HepG2 (cell line): ENCODE data around the gene GJB1. TPM values are rescaled to one million over a fixed set of nuclear protein-coding genes. Genes with fewer than 3 reads are reported as not detected.

Experiments
- ASH2L ChIP-seq: fragments of 300-600, 200-600 bp; sonication (generic); IDR thresholded peaks from 2 replicates; pipeline ENCODE4 v1.7.0; 2017; ENCODE audit warnings: low read depth, mild to moderate bottlenecking, moderate library complexity, mixed read lengths, low read length; ENCODE audit not compliant: insufficient read length
- ETV5 ChIP-seq: IDR thresholded peaks from 2 replicates; pipeline ENCODE4 v1.6.1; 2018; ENCODE audit warnings: missing biosample characterization, missing genetic modification reagents, inconsistent platforms, borderline replicate concordance
- FOXJ3 ChIP-seq: sonication (generic); formaldehyde crosslinking; IDR thresholded peaks from 2 replicates; pipeline ENCODE4 v1.4.0; 2020; ENCODE audit warnings: missing genetic modification reagents, mild to moderate bottlenecking, borderline replicate concordance
- FOXO1 ChIP-seq: sonication (generic); formaldehyde crosslinking; IDR thresholded peaks from 2 replicates; pipeline ENCODE4 v1.4.0; 2020; ENCODE audit warnings: missing genetic modification reagents
- GFI1 ChIP-seq: sonication (generic); formaldehyde crosslinking; IDR thresholded peaks from 2 replicates; pipeline ENCODE4 v1.5.0; 2020; ENCODE audit warnings: missing genetic modification reagents, mild to moderate bottlenecking, borderline replicate concordance
- HNRNPK ChIP-seq: fragments of 200-400 bp; formaldehyde crosslinking; IDR thresholded peaks from 2 replicates; pipeline ENCODE4 v1.6.1; 2018; ENCODE audit warnings: low read length, low read depth, moderate library complexity, mild to moderate bottlenecking; ENCODE audit not compliant: poor library complexity, severe bottlenecking
- NCOR1 ChIP-seq: fragments of 200-600 bp; sonication (generic); IDR thresholded peaks from 2 replicates; pipeline ENCODE4 v1.7.0; 2017; ENCODE audit warnings: antibody characterized with exemption, low read length, borderline replicate concordance
- NR2F1 ChIP-seq, 2 experiments: fragments of 450-650 bp in 1 of 2; formaldehyde crosslinking in 1 of 2; IDR thresholded peaks; 2 replicates each; pipeline versions ENCODE4 v1.5.0 to v1.6.1; 2016 to 2020; ENCODE audit warnings: mild to moderate bottlenecking in 1 of 2, missing compliant biosample characterization in 1 of 2, missing genetic modification reagents in 1 of 2, moderate library complexity in 1 of 2
- POLR2A ChIP-seq, 2 experiments: IDR thresholded peaks; 2 replicates each; pipeline ENCODE4 v1.6.1; 2011; ENCODE audit warnings: low read depth in 2 of 2, low read length in 2 of 2, mild to moderate bottlenecking in 1 of 2, moderate library complexity in 1 of 2; ENCODE audit not compliant: insufficient read depth in 1 of 2
- RXRB ChIP-seq: IDR thresholded peaks from 2 replicates; pipeline ENCODE4 v1.6.1; 2016; ENCODE audit warnings: borderline replicate concordance, missing genetic modification reagents, missing compliant biosample characterization
- SOX13 ChIP-seq, 3 experiments: fragments of 450-650 bp in 1 of 3; sonication (generic) in 1 of 3; formaldehyde crosslinking in 1 of 3; IDR thresholded peaks in 2 of 3; conservative IDR thresholded peaks in 1 of 3; 2 replicates each; pipeline versions ENCODE4 v1.5.0 to v1.6.1; 2016 to 2020; ENCODE audit warnings: antibody characterized with exemption in 1 of 3, mild to moderate bottlenecking in 1 of 3, missing compliant biosample characterization in 1 of 3, missing genetic modification reagents in 1 of 3, moderate library complexity in 1 of 3
- ZBTB25 ChIP-seq: IDR thresholded peaks from 2 replicates; pipeline ENCODE4 v1.6.1; 2018; ENCODE audit warnings: missing genetic modification reagents
- ZFP36L1 ChIP-seq: sonication (generic); formaldehyde crosslinking; IDR thresholded peaks from 2 replicates; pipeline ENCODE4 v1.8.0; 2022; ENCODE audit warnings: mild to moderate bottlenecking, missing genetic modification reagents, moderate library complexity
- ZKSCAN5 ChIP-seq: sonication (generic); formaldehyde crosslinking; IDR thresholded peaks from 2 replicates; pipeline ENCODE4 v1.5.1; 2020; ENCODE audit warnings: mild to moderate bottlenecking, missing genetic modification reagents
- ZNF331 ChIP-seq: sonication (generic); formaldehyde crosslinking; IDR thresholded peaks from 2 replicates; pipeline ENCODE4 v1.4.0; 2020; ENCODE audit warnings: missing genetic modification reagents
- ZNF34 ChIP-seq: sonication (generic); formaldehyde crosslinking; IDR thresholded peaks from 2 replicates; pipeline ENCODE4 v1.4.0; 2020; ENCODE audit warnings: mild to moderate bottlenecking, missing genetic modification reagents, borderline replicate concordance
- ZNF614 ChIP-seq: IDR thresholded peaks from 2 replicates; pipeline ENCODE4 v1.6.1; 2018; ENCODE audit warnings: missing biosample characterization, missing genetic modification reagents, inconsistent platforms, borderline replicate concordance
- ZNF746 ChIP-seq: sonication (generic); formaldehyde crosslinking; IDR thresholded peaks from 2 replicates; pipeline ENCODE4 v1.8.0; 2022; ENCODE audit warnings: mild to moderate bottlenecking, missing genetic modification reagents
- ZNF780A ChIP-seq: sonication (generic); formaldehyde crosslinking; IDR thresholded peaks from 2 replicates; pipeline ENCODE4 v1.8.0; 2022; ENCODE audit warnings: mild to moderate bottlenecking, missing genetic modification reagents, moderate library complexity
- polyA plus RNA-seq, 8 experiments: library from polyadenylated mRNA; depleted of rRNA in 3 of 8; stranded (reverse) in 7 of 8; unstranded in 1 of 8; fragments of >200 nt; fragmentation: Illumina TruSeq in 4 of 8; extraction: Trizol in 4 of 8; gene quantifications; 2 replicates each; pipeline versions ENCODE4 v1.2.1 to v1.2.3, GENCODE V29; 2011 to 2016; ENCODE audit warnings: low read depth in 4 of 8, missing spikeins in 1 of 8, mixed read lengths in 1 of 8; ENCODE audit not compliant: insufficient read depth in 1 of 8
- total RNA-seq, 5 experiments: library from RNA; depleted of rRNA; stranded (reverse); fragments of >200 nt; fragmentation: Illumina TruSeq; extraction: Trizol; gene quantifications; 2 replicates each; pipeline ENCODE4 v1.2.3, GENCODE V29; 2016; ENCODE audit warnings: low read depth in 1 of 5
- TF ChIP-seq, protein P1 (sequence below): IDR thresholded peaks from 2 replicates; pipeline ENCODE4 v1.6.1; 2016; ENCODE audit warnings: mild to moderate bottlenecking
- TF ChIP-seq, protein P2 (sequence below): sonication (generic); formaldehyde crosslinking; IDR thresholded peaks from 2 replicates; pipeline ENCODE4 v1.4.0; 2020; ENCODE audit warnings: low read depth, mild to moderate bottlenecking, missing genetic modification reagents
- TF ChIP-seq, protein P3 (sequence below): sonication (generic); formaldehyde crosslinking; IDR thresholded peaks from 2 replicates; pipeline ENCODE4 v1.4.0; 2020; ENCODE audit warnings: missing genetic modification reagents

Gene GJB1
- total and polyA plus RNA-seq, 2 of the 13 experiments (the other 11 are each of a cell fraction or from before 2014, with no cell fraction given) = 111 to 161 TPM

GRCh38 chrX:71228063-71228642 lies 5.1 kb downstream of the GJB1 start (continued):
- TF ChIP-seq, protein P1, sequence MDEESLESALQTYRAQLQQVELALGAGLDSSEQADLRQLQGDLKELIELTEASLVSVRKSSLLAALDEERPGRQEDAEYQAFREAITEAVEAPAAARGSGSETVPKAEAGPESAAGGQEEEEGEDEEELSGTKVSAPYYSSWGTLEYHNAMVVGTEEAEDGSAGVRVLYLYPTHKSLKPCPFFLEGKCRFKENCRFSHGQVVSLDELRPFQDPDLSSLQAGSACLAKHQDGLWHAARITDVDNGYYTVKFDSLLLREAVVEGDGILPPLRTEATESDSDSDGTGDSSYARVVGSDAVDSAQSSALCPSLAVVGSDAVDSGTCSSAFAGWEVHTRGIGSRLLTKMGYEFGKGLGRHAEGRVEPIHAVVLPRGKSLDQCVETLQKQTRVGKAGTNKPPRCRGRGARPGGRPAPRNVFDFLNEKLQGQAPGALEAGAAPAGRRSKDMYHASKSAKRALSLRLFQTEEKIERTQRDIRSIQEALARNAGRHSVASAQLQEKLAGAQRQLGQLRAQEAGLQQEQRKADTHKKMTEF = peak; percentile 75
- TF ChIP-seq, protein P2, sequence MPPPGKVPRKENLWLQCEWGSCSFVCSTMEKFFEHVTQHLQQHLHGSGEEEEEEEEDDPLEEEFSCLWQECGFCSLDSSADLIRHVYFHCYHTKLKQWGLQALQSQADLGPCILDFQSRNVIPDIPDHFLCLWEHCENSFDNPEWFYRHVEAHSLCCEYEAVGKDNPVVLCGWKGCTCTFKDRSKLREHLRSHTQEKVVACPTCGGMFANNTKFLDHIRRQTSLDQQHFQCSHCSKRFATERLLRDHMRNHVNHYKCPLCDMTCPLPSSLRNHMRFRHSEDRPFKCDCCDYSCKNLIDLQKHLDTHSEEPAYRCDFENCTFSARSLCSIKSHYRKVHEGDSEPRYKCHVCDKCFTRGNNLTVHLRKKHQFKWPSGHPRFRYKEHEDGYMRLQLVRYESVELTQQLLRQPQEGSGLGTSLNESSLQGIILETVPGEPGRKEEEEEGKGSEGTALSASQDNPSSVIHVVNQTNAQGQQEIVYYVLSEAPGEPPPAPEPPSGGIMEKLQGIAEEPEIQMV (CRISPR knock-in tag) = no peak
- no peak for TF ChIP-seq ZFP36L1 (CRISPR knock-in tag)
- peak; percentile 29; the same call in 1 of the 2 replicates for TF ChIP-seq SOX13 (IDR thresholded peaks at IDR 0.05)
- TF ChIP-seq SOX13 (CRISPR knock-in tag; conservative IDR thresholded peaks at IDR 0.05 in 1 of 2, IDR thresholded peaks at IDR 0.05 in 1 of 2) = peak in 1 of 2 experiments; percentile 51; a peak in 1 of 4 replicates
- peak; percentile 36; the same call in 1 of the 2 replicates for TF ChIP-seq ZKSCAN5
- peak; percentile 38; the same call in 1 of the 2 replicates for TF ChIP-seq ZNF331 (CRISPR knock-in tag)
- no peak for TF ChIP-seq ZNF746
- TF ChIP-seq ZNF34 = no peak
- TF ChIP-seq NCOR1 = peak; percentile 96
- peak; percentile 70; the same call in 1 of the 2 replicates for TF ChIP-seq ETV5 (CRISPR knock-in tag)
- 0 out of 2 replicates have a peak, but pooled peaks have one; percentile 60 for TF ChIP-seq ZNF614
- peak; percentile 99 for TF ChIP-seq ASH2L
- TF ChIP-seq ZBTB25 (CRISPR knock-in tag) = 0 out of 2 replicates have a peak, but pooled peaks have one; percentile 22
- peak; percentile 36; the same call in 1 of the 2 replicates for TF ChIP-seq FOXJ3 (CRISPR knock-in tag)
- TF ChIP-seq FOXO1 (CRISPR knock-in tag) = peak; percentile 40; the same call in 1 of the 2 replicates
- peak; percentile 66 for TF ChIP-seq GFI1
- TF ChIP-seq, protein P3, sequence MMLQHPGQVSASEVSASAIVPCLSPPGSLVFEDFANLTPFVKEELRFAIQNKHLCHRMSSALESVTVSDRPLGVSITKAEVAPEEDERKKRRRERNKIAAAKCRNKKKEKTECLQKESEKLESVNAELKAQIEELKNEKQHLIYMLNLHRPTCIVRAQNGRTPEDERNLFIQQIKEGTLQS (CRISPR knock-in tag) = peak; percentile 63; the same call in 1 of the 2 replicates
- peak; percentile 53 for TF ChIP-seq RXRB (CRISPR knock-in tag)
- TF ChIP-seq HNRNPK = no peak
- no peak for TF ChIP-seq ZNF780A
- 0 out of 4 replicates have a peak, but pooled peaks of 1 of the 2 experiments have one; percentile 12 for TF ChIP-seq POLR2A (IDR thresholded peaks at IDR 0.05; ENCODE audit: insufficient read depth in 1 of 2, low read depth in 2 of 2, low read length in 2 of 2)
- no peak for TF ChIP-seq NR2F1 (CRISPR knock-in tag; IDR thresholded peaks at IDR 0.05)
